SK-N-SH (cell line): Measurements from ENCODE around the gene DKK1.

Experiments
- CTCF ChIP-seq: fragments of 200-600 bp; sonication (generic); IDR thresholded peaks from 2 replicates; pipeline ENCODE4 v1.6.1; 2017; ENCODE audit warnings: antibody characterized with exemption, mild to moderate bottlenecking, moderate library complexity
- EP300 ChIP-seq, 2 experiments: IDR thresholded peaks; 2 replicates each; pipeline versions ENCODE4 v1.4.0 to v1.6.1; 2012; ENCODE audit warnings: borderline replicate concordance in 1 of 2, low read depth in 1 of 2, low read length in 1 of 2
- MXI1 ChIP-seq: IDR thresholded peaks from 2 replicates; pipeline ENCODE4 v1.6.1; 2012; ENCODE audit warnings: mild to moderate bottlenecking, low read depth, low read length, improper control_type of control experiment
- TCF12 ChIP-seq: IDR thresholded peaks from 2 replicates; pipeline ENCODE4 v1.4.0; 2012
- USF2 ChIP-seq: fragments of 150-350 bp; IDR thresholded peaks from 2 replicates; pipeline ENCODE4 v1.6.1; 2017; ENCODE audit warnings: antibody characterized with exemption, low read length, low read depth, borderline replicate concordance
- TF ChIP-seq, protein P1 (sequence below): IDR thresholded peaks from 2 replicates; pipeline ENCODE4; 2012

DNA sequence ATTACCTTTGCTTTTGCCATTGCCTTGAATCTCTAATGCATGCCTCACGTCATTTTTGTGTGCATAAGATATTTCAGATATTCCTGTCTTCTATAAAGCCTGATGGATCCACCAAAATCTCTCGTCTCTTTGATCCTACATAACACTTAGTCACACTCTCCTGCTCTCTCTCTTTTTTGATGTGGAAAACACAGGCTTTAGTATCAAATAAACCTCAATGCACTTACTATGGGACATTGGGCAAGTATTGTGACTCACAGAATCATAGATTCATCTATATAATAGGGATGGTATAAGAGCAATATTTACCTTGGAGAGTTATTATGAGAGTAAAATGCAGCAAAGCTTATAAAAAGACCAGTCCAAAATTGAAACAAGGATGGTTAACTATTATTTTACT is 39.1 kb downstream of the DKK1 start:
- no peak for TF ChIP-seq MXI1
- TF ChIP-seq CTCF = no peak
- no peak for TF ChIP-seq EP300 (IDR thresholded peaks at IDR 0.05; ENCODE audit: borderline replicate concordance in 1 of 2, low read depth in 1 of 2, low read length in 1 of 2)
- TF ChIP-seq, protein P1, sequence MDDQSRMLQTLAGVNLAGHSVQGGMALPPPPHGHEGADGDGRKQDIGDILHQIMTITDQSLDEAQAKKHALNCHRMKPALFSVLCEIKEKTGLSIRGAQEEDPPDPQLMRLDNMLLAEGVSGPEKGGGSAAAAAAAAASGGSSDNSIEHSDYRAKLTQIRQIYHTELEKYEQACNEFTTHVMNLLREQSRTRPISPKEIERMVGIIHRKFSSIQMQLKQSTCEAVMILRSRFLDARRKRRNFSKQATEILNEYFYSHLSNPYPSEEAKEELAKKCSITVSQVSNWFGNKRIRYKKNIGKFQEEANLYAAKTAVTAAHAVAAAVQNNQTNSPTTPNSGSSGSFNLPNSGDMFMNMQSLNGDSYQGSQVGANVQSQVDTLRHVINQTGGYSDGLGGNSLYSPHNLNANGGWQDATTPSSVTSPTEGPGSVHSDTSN = no peak
- TF ChIP-seq TCF12 = no peak
- no peak for TF ChIP-seq USF2
